HG03066 (cell line): ENCODE data around the gene SETD1A.
"Not testable (repeated sequence)": the region's sequence is repeated elsewhere in the genome, so short reads cannot be mapped to it uniquely, and the experiment has no call there.

Experiments
- ATAC-seq: cut with Tn5 transposase; IDR thresholded peaks from one replicate; pipeline ENCODE4 v1.9.1; 2021; ENCODE audit warnings: low read depth; ENCODE audit not compliant: unreplicated experiment

Gene SETD1A

GRCh38 chr16:31010585-31011325 is 53.2 kb downstream of the SETD1A start, which contains the start of gene STX1B:
TSS of gene STX1B (minus strand) at chr16:31010638. CDS start at chr16:31010396, 242 bp downstream.
- no peak for ATAC-seq

GRCh38 chr16:31011815-31012214 is 54.3 kb downstream of the SETD1A start:
- ATAC-seq: not testable (repeated sequence)

- ATAC-seq: not testable (repeated sequence)
Measured at GRCh38 chr16:31013292-31013691, 55.7 kb downstream of the SETD1A start.

- no peak for ATAC-seq
Measured at GRCh38 chr16:31016018-31016417, 58.5 kb downstream of the SETD1A start.

GRCh38 chr16:31017756-31018155 is 60.2 kb downstream of the SETD1A start:
- ATAC-seq: not testable (repeated sequence)

DNA sequence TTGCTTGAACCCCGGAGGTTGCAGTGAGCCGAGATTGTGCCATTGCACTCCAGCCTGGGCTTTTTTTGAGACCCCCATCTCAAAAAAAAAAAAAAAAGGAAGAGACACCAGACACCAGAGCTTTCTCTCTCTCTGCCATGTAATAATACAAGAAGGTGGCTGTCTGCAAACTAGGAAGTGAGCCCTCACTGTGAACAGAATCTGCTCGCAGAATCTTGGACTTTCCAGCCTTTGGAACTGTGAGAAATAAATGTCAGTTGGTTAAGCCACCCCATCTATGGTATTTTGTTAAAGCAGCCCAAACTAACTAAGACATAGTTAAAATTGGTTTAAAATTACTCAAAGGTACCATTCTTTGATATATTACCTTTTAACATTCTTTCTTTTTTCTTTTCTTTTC is 63.0 kb downstream of the SETD1A start:
- no peak for ATAC-seq

DNA sequence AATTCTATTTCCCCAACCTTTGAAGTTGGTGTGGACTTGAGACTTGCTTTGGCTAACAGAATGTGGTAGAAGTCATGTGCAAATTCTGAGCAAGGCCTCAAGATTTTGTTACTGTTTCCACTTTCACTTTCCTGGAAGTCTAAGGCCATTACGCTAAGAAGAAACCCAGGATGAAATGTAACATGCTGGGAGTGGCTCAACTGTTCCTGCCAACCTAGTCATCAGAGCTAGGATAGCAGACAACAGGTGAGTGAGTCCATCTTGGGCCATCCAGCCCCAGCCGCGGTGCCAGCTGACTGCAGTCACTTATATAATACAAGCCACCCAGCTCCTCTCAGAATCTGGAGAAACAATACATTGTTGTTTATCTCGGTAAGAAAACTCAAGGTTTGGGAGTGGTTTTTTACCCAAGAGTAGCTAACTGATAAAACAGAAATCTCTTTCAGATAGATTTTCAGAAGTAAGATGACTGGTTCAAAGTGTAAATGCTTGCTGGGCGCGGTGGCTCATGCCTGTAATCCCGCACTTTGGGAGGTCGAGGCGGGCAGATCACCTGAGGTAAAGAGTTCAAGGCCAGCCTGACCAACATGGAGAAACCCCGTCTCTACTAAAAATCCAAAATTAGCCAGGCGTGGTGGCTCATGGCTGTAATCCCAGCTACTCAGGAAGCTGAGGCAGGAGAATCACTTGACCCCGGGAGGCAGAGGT is 65.1 kb downstream of the SETD1A start:
- ATAC-seq: no peak

GRCh38 chr16:31023252-31023602 is 65.7 kb downstream of the SETD1A start:
- no peak for ATAC-seq

GRCh38 chr16:31023627-31024226 is 66.2 kb downstream of the SETD1A start:
- no peak for ATAC-seq

DNA sequence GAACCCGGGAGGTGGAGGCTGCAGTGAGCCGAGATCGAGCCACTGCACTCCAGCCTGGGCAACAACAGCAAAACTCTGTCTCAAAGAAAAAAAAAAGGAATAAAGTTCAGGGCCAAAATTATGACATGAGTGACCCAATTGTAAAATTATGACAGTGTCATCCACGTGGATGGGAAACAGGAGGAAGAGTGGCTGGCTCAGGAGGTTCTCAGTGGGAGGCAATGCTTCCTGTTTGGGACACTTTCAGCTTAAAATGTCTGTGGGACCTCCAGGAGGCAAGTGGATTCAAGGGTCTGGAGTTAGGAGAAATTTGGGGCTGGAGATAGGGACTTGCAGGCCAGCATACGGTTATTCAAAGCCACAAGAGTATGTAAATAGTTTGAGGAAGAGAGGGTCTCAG is 67.8 kb downstream of the SETD1A start:
- ATAC-seq: no peak

GRCh38 chr16:31029272-31029671 is 71.7 kb downstream of the SETD1A start:
- no peak for ATAC-seq

GRCh38 chr16:31031276-31031675 is 73.7 kb downstream of the SETD1A start:
- no peak for ATAC-seq

GRCh38 chr16:31032736-31033708 is 75.5 kb downstream of the SETD1A start, which contains the start of gene STX4:
TSS of gene STX4 (plus strand) at chr16:31033558. CDS start at chr16:31033806, 248 bp downstream.
- peak; percentile 80 for ATAC-seq

GRCh38 chr16:31033709-31034492 is 76.3 kb downstream of the SETD1A start:
- ATAC-seq: peak; percentile 43
